ENCODE data around the gene NUMBL.

DNA sequence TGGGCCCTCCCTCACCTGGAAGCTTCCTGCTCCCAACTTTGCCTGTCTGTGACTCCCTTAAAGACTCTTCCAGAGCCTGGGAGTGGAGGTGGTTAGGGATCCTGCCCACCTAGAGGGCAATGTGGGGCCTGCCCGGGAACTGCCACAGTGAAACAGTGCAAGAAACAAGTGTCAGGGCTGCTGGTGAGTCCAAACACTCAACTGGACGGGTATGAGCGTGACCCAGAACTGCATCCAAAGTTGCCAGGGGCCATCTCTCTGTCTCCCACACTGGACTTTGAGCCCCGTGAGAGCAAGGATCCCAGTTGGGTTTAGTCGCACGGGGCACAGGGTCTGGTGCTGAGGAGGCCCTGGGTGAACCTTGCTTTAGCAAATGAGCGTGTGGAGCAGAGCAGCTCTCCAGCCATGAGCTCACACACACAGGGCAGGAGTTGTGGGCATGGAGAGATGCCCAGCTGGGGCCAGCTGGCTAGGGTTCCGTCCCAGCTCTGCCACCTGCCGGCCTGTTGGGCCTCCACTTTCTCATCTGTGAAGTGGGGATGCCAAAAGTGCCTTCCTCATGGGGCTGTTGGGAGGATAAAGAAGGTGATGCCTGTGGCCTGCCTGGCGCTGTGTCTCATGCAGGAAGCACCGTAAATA is 2.8 kb upstream of the NUMBL start:
- TF ChIP-seq CTCF (IDR thresholded peaks at IDR 0.05; ENCODE audit: poor library complexity) (no peak), EZH2phosphoT487 (IDR thresholded peaks at IDR 0.05; ENCODE audit: low read depth, severe bottlenecking, unreplicated experiment) (no peak)
